Inflammatory macrophage (primary cell): ENCODE results near the gene TTC23L.
"Not testable (repeated sequence)": the region's sequence is repeated elsewhere in the genome, so short reads cannot be mapped to it uniquely, and the experiment has no call there.

Experiments
- DNase-seq, 2 donors: peaks; one replicate each; pipeline ENCODE4 v3.0.0-alpha.2; 2020 to 2022
- total RNA-seq, 18 experiments: gene quantifications; one replicate each; lab custom pipeline; 2026; ENCODE audit warnings: mixed read lengths in 6 of 18, inconsistent platforms in 2 of 18; lab: John Stamatoyannopoulos, UW

Gene TTC23L, protein sequence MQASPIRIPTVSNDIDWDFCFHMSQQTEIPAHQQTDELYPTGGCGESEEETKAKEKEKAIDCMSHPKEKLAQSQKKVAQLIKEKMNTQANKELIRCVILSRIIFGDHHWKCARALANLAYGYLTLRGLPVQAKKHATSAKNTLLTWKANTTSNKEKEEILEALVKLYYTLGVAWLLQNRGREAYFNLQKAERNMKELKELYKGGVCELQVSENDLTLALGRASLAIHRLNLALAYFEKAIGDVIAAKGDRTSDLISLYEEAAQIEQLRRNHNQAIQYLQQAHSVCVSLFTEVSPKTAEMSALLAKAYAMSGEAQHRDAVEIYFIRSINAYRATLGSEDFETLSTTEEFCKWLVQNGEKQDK
- total RNA-seq, result 0 to 0.13 (median 0) reads per million in 18 experiments

DNA sequence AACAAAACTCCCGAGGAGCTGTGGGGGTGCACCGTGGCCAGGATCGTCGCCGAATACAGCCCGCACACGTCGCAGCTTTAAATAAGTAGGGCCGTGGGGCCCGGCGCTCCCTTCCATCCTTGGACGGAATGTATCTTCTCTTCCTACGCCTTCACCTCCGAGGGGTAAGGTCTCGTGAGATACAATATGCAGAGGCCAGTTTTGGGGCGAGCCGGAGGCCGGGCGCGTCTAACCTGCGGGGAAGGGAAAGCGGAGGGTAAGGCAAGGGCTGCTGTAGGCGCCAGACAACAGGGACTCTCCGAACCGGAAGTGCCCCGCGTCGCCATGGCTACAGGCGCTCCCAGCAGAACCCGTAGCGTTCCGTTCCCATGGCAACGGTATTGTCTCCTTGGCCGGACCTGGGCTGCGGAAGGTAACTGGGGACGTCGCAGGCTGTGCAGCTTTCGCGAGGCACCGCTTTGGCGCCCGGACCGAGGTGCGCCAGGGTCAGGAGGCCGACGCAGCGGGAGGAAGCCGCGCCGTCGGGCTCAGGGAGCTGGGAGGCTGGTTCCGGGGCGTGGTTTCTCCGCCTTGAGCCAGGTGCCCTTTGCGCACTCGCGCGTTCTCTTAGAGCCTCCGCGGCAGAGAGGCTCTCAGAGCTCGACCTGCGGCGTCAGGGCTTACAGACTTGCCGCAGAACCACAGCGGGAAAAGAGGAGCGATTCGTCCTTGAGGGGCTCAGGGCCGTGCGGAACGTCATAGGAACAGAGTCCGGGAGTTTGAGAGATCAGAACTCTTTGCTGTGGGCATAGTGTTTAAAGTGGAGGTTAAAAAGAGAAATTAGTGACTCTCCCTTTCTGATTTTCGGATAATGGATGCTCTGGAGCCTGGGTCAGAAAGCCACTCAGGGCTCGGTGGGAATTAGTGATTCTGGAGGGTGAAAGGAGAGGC is at the start of gene TTC23L:
TTC23L (plus strand) TSS at position 380 of the 930 bp plus-strand sequence. CDS start 1,508 bp downstream, outside the sequence.
- DNase-seq, result peak; percentile 61 to 80

DNA sequence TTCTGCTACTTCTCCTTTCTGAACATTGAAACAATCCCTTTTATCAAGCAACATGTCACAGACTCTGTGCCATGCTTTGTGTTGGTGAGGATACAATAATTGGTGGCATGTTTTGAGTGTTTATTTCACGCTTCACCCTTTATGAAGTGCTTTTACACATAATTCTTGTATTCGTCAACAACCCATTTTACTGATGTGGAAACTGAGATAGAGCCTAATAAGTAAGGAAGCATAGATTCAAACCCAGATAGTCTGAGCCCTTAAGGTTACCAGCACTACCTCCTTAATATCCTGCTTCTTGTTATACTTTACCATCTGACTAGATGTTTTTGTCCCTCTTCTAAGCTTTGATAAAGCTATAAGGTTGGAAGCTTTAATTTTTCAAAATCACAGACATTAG is 49.3 kb upstream of the TTC23L start:
- DNase-seq, result no peak

DNA sequence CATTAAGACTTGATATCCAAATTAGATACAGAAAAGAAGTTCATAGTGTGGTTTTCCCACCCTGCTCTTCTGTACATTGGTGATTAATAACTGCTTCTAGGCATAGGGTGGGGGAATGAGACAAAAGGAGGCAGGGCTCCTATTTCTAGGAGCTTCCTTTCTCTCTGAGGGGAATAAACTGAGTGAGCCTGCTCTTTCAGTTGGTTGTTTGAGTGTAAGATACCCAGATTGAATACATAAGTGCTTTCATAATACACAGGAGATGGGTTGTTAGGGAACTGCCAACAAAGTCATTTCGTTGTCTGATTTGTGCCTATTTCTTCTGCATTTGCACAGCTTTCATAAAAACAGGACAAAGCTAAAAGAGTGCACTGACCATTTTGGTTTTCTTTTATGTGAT is 48.9 kb upstream of the TTC23L start:
- DNase-seq, result no peak

DNA sequence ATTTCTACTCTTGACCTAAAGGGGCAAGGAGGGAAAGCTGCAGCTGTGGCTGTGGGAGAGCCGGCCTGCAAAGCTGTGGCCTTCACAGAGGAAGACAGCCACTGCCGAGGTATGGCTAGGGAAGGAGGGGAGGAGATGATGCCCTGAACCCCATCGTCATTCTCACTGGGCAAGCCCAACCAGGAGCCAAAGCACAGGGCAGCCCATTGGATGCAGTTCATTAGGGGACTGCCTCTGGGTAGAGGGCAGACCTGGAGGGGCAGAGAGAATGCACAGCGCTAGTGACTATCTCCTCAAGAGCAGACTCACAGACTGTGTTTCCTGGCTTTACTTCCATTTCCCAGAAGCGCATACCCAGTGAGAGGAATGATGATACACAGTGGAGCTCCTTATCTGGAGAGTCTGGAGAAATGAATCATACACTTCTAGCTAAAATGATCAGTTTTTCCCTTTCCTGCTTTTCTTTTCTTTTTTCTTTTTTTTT is 47.2 kb upstream of the TTC23L start:
- DNase-seq, result no peak

DNA sequence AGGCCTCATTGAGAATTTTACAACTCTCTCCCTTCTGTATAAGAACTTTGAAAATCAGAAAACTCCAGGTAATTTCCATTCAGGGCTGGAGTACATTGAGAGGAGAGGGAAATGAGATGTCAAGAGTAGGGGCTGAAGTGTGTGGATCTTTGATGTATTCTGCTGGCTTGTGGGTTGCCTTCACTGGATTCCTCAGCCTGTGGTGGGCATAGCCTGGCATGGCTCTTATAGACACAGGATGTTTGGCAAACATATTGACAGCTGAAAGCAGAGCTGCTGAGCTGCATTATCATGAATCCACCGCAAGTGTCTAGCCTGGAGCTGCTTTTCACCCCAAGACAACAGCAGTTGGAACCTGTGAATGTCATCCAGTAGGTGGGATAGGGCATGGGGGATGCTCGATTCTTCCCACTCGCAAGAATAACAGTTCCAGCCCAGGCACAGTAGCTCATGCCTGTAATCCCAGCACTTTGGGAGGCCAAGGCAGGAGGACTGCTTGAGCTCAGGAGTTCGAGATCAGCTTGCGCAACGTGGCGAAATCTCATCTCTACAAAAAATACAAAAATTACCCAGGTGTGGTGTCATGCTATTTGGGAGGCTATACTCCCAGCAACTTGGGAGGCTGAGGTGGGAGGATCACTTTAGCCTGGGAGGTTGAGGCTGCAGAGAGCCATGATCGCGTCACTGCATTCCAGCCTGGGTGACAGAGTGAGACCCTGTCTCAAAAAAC is 36.0 kb upstream of the TTC23L start:
- no peak for DNase-seq

DNA sequence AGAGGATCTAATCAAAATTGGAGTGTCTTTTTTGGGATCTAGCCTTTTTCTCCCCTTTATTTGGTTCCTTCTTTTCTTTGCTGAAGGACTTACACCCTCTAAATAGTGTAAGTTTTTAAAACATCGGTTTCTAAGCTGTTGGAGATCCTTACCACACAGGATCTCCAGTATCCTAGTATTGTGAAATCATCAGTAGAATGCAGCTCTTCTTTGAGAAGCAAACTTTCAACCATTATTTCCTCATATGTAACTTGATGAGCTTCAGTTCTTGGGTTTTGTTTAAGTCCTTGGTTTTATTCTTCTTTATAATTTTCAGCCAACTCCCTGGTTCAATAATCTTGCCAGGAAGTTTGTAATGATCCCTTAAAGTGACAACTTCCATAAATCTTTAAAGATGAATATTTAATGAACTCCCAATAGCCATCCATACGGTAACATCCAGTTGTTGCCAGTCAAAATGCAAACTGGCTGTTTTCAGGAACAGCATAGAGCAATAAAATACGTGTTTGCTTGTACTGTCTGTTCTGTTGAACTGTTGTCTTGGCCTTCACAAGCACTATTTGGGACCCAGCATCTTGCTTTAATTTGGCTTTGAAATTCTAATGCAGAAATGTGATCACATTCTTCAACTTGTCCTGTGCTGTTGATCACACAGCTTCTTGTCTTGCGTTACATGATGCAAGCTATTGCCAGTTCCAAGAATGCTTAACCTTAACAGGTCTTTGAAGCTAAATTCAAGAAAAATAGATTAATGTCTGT is 34.8 kb upstream of the TTC23L start:
- DNase-seq, result no peak

DNA sequence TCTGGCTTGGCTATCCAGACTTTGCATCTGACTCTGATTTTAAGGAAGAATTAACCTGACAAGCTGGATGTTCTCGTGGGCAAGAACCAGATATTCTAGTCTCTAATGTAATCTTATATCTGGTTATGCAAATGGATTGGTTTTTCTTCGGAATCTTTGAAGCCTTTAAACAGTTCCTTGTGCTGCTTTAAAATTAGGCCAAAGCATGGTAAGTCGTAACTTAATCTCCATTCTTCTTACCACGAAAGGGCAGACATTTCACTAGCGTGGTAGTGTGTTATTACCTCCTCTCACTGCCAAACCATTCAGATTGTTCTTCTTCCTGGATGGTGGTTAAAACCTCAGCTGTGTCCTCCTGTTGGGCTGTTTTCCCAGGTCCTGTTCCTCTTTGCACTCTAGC is 34.1 kb upstream of the TTC23L start:
- no peak for DNase-seq

DNA sequence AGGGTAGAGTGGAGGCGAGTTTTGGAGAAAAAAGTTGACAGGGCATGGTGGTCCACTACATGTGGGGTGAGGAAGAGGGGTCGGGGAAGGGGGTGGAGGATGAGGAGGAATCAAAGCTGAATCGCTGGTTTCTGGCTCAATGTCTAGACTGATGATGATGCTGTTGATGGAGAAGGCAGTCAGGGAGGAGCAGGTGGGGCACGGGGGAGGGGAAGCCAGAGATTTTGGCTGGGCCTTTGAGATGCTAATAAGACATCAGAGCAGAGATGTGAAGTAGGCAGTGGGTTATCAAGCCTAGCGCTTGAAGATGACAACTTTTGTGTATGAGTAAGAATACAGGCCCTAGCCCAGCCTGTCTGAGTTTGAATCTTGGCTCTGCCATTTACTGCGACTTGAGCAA is 32.4 kb upstream of the TTC23L start:
- DNase-seq, result no peak

DNA sequence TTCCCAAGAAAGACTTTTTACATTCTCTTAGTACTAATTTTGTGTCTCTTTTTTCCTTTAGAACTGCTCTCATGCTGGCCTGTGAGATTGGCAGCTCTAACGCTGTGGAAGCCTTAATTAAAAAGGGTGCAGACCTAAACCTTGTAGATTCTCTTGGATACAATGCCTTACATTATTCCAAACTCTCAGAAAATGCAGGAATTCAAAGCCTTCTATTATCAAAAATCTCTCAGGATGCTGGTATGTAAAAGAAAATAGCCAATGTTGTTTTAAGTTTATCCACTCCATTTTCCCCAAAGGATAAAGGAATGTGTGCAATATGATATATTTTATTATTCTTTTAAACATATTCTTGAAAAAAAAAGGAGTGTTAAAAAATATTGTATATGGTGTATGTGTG is 27.3 kb upstream of the TTC23L start:
- DNase-seq, result no peak

DNA sequence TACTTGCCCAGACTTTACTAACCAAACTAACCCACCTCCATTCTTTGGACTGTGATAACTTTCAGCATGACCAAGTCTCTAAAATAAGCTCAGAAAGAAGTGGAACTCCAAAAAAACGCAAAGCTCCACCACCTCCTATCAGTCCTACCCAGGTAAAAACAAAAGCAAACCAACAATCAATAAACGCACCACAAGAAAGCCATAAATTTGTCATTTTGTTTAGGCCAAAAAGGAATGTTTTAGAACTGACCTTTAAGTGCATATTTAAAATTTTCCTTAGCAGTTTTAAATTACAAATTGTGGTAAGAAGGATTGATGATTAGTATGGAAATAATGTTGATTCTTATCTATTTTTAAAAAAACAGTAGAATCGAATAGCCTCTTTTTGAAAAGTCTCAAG is 25.5 kb upstream of the TTC23L start:
- no peak for DNase-seq

DNA sequence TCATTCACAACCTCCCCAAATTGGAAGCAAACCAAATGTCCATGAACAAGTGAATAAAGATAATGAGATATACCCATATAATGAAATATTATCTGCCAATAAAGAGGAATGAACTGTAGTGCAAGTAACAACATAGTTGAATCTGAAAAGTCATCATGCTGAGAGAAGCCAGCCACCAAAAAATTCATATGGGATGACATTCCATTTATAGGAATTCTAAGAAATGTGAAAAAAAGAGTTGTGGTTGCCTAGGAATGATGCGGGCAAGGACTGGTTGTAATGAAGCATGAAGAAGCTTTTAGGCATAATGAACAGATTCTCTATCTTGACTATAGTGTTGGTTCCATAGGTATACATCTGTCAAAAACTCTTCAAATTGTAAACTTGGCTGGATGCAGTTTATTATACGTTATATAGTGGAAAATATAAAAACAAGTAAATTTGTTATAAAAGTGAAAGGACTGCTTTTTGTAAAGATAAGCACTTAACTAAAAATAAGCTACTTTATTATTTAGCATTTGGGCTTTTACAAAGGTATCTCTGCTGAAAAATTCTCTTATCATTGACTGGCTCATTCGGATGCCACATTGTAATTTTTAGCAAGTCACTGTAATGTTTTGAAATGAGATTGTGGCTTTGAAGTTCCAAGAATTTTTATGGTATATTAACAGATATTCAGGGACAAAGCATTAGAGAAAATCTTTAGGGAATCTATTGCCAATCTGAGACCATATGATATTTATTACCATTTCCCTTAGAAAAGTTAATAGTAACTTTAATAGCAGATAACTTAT is 21.2 kb upstream of the TTC23L start:
- no peak for DNase-seq

DNA sequence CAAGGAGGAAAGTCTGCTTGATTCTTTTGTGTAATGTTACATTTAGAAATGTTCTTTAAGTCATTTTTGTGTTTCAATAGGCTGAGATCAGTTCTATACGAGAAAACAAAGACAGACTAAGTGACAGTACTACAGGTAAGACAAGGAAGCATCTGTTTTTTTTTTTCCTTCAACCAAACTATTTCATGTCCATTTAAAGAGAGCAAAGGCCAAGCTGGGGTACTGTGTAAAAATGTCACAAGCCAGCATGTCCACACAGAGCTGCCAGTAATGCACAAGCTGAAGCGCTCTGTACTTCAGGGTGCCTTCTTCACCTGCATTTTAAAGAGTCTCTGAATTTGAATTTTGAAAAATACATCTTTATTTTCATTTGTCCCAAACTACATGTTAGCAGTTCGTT is 20.2 kb upstream of the TTC23L start:
- no peak for DNase-seq

DNA sequence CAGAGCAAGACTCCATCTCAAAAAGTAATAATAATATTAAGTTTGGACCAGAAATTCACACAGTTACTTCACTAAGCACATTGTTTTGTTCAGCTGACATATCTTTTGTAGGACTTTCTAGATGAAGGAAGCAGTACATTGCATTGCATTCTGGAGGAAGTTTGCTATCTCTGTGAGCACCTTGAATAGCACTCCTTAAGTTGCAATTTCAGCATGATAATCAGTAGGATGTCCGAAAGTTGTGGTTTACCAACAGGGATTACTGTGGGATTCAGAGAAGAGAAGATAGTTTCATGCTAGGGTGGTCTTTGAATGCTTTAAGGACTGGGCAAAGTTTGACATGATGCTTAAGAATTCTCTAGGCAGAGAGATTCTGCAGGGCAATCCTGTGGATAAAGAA is 18.4 kb upstream of the TTC23L start:
- DNase-seq, result no peak

DNA sequence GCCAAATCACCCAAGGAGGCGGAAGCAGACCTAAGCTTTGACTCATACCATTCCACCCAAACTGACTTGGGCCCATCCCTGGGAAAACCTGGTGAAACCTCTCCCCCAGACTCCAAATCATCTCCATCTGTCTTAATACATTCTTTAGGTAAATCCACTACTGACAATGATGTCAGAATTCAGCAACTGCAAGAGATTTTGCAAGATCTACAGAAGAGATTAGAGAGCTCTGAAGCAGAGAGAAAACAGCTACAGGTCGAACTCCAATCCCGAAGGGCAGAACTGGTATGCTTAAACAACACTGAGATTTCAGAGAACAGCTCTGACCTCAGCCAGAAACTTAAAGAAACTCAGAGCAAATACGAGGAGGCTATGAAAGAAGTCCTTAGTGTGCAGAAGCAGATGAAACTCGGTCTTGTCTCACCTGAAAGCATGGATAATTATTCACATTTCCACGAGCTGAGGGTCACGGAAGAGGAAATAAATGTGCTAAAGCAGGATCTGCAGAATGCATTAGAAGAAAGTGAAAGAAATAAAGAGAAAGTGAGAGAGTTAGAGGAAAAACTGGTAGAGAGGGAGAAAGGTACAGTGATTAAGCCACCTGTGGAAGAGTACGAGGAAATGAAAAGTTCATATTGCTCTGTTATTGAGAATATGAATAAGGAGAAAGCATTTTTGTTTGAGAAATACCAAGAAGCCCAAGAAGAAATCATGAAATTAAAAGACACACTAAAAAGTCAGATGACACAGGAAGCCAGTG is 15.8 kb upstream of the TTC23L start:
- DNase-seq, result no peak

DNA sequence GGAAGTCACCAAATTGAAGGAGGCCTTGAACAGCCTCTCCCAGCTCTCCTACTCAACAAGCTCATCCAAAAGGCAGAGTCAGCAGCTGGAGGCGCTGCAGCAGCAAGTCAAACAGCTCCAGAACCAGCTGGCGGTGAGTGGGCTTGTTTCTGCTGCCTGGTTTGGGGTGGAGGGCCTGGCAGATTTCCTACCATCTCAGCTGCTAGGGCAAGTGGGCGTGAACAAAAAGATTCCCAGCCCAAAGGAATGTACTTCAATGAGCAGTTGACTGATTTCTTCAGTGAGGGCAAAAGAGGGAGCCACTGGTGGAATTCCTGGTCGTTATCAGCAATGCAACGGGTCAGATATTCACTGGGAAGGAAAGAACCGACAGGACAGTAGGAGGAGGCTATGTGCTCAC is 12.6 kb upstream of the TTC23L start:
- DNase-seq, result no peak

DNA sequence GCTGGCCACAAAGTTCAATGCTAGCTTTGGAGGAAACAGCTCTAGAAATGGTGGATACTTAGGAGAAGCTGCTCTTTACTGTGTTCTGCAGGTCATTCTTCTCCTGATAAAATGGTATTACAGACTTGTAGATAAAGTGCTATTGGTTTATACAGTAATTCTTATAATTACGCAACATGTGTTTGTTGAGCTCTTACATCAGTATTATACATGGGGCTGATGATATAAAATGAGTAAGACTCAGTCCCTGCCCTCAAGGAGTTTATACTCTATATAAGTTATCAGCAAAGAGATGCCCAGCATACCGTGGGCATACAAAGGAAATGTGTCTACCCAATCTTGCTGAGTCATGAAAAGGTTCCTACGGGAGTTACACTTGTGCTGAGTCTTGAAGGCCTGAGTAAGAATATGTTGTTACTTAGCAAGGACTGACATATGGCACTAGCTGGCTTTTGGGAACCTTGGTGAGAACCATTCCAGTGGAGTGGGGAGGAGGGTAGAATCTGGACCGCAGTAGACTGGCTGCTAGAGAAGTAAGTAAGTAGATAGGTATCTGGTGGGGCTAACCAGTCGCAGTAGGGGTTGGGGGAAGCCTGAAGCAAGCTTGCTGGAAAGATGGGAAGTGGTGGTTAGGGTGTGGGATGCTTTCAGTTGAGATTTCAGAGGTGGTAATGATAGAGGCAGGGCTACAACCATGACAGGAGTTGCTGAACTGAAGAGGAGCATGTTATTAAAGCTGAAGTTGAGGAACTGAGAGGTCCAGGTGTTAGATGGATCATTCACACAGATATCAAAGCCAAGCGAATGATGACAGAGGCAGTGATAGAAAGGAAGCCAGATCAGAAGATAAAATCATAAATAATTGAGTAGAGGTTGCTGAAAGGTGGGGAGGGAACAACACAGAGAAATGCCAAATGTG is 11.1 kb upstream of the TTC23L start:
- no peak for DNase-seq

DNA sequence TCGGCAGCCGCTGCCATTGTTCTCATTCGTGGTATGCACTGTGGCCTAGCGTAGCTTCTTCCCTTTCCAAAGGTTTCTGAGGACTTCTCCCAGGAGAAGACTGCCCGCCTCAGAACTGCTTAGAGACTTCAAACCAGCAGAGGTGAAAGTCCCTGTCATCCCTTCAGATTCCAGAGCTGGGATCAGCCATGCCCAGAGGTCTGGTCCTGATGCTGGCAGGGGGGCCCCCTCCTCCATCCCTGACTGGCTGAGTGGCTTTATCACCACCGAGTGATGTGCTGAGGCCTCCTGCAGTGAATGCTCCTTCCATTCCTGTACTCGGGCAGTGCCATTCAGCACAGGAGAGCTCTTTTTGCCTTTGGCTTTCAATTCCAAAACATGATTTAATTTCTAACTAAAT is 8.1 kb upstream of the TTC23L start:
- DNase-seq, result not testable (repeated sequence)

DNA sequence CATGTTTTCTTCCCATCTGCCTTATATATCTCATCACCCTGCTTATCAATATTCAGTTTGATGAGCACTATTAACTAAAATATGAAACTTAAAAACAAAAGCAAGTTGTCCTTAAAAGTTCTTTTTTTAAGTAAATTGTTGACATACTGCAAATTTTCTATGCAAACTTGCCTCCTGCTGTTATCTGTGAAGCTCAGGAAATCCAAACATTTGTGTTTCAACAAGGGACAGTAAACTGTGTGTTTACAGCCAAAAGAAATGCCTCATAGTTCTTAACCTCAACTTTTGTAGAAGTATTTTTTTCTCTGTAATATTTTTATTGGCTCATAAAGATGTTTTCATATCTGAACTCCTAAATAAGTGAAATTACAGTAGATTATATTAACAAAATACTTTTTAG is 7.7 kb upstream of the TTC23L start:
- DNase-seq, result no peak

DNA sequence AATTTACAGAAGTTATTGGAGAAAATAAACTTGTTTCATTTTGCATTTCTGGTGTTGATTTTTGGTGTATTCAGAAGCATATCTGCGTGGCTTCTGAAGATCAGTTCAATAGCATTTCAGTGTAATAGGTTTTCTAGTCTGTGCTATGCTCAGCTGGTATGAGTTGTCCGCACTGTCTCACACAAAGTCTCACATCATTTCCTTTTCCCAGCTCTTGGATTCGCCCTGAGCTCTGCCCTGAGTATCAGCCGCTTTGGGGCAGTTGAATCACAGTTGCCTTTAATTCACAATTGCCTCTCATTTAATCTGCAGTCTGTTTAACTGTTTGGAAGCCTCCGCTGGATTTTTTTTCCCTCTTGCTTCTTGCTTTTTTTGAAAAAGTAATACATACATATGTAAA is 6.4 kb upstream of the TTC23L start:
- no peak for DNase-seq
